Stimulated activated CD8-positive, alpha-beta memory T cell treated with anti-CD3 and anti-CD28 coated beads, Interleukin-12 subunit alpha, Interleukin-12 subunit beta, amount 100 ng/mL, for 24 hours (primary cell): ENCODE results near the gene DDX11.
"Not testable (repeated sequence)": the region's sequence is repeated elsewhere in the genome, so short reads cannot be mapped to it uniquely, and the experiment has no call there.

Experiments
- DNase-seq: peaks from one replicate; pipeline ENCODE4 v3.0.0-alpha.2; 2020; ENCODE audit errors: extremely low read depth

Gene DDX11

DNA sequence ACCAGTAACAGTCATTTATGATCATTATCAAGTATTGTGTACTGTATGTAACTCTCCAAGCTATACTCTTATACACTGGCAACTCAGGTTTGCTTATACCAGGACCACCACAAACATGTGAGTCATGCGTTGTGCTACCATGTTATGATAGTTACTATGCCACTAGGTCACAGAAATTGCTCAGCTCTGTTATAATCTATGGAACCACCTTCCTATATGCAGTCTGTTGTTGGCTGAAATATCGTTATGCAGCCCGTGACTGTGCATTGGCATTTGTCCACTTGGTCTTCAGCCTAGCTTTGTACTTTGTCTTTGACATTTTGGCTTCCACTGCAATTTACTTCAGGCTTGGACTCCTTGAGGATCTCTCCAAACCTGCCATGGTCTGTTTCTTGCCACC is 7.5 kb upstream of the DDX11 start:
- not testable (repeated sequence) for DNase-seq

DNA sequence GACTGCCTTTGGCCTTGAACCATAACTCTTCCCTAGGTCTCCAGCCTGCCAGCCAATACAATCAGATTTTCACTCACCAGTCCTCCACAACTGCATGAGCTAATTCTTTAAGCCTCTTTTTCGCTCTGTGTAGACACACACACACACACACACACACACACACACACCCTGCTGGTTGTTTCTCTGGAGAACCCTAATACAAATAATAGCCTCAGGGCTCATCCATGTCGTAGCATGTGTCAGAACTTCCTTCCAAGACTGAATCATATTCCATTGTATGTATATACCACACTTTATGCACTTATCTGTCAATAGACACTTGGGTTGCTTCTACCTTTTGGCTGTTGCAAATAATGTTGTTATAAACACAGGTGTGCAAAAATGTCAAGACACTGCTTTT is 6.0 kb upstream of the DDX11 start:
- DNase-seq = not testable (repeated sequence)

DNA sequence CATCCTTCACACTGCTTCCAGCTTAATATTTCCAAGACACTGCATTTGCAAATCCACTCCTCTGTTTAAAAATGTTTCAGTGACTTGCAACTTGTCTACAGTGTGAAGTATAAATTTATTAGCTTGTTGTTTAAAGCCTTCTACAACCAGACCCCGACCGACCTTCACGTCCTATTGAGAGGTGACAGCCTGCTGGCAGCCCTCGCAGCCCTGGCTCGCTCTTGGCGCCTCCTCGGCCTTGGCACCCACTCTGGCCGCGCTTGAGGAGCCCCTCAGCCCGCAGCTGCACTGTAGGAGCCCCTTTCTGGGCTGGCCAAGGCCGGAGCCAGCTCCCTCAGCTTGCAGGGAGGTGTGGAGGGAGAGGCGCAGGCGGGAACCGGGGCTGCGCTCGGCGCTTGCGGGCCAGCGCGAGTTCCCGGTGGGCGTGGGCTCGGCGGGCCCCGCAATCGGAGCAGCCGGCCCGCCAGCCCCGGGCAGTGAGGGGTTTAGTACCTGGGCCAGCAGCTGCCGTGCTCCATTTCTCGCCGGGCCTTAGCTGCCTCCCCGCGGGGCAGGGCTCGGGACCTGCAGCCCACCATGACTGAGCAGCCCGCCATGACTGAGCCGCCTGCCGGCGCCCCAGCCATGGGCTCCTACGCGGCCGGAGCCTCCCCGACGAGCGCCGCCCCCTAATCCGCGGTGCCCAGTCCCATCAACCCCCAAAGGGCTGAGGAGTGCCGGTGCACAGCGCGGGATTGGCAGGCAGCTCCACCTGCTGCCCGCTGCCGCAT is 2.5 kb upstream of the DDX11 start:
- DNase-seq = not testable (repeated sequence)

DNA sequence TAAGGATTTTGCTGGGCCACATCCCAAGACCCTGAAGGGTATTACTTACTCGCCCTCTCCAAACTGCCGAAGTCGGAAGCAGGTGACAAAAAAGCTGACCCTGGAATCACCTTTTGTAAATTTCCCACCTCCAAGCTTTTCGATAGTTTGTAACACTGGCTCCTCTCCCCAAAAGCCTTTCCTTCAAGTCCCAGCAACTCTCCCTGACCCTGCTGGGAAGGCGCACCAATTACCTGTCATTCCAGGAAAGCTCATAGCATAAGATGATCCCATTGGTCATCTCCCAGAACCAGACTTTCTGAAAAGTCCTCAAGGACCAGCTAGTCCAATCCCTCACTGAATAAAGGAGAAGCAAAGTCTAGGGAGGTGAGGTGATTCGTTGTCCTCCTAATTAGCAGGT is 698 bp upstream of the DDX11 start:
- not testable (repeated sequence) for DNase-seq

DNA sequence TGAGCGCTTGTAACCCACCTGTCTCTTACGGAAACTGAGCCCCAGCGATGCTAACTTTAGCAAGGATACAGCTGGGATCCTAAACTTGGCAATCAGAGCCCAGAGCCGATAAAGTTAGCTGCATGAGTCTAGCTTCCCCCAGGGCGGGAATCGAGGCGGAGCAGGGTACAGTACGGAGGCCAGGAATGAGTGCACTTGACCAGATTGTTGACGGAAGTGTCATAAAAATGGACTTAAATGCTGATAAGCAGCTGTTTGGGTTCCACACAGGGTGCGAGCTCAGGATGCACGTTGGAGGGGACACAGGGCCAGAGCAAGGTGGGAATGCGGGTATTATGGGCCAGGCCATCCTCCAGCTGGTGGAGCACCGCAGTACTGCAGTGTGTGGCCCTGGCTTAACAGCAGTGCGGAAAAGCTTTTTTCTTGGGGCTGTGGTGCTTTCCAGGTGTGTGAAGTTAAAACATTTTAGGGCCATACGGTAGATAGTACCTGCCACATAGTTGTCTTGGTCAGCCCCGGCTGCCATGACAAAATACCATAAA is 744 bp downstream of the DDX11 start:
- not testable (repeated sequence) for DNase-seq

DNA sequence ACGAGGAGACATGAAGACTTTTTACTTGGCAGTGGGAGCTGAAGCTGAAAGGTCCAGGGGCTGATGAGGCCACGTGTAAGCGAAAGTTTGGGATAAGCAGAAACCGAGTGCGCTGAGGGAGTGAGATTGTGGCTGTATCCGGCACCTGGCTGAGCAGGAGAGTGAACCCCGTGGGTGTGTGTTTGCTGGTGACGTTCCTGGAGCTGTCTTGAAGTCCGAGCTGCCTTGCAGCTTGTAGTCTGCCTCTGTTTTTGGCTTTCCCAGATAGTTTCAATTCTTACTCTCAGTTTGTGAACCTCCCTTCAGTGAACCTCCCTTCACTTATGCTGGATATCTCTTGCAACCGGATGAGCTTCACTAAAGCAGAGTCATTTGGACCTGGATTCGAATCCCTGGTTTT is 2.5 kb downstream of the DDX11 start:
- DNase-seq = not testable (repeated sequence)

DNA sequence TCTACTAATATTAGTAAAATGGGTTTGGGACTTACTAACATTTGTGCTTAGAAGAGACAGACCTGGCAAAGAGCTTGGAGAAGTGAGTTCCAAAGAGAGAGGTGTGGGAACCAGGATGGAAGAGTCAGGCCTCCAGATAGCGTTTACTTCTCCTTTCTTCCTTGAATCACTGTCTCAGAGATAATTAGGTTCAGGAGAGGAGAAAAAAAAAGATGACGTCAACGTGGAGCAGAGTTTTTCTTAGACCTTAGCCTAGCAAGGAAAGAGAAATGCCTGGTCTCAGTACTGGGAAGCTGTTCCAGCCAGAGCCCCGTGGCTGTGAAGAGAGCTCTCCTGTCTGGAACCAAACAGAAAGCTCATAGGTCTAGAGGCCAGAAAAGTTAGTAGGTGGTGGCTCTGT is 3.4 kb downstream of the DDX11 start:
- not testable (repeated sequence) for DNase-seq

DNA sequence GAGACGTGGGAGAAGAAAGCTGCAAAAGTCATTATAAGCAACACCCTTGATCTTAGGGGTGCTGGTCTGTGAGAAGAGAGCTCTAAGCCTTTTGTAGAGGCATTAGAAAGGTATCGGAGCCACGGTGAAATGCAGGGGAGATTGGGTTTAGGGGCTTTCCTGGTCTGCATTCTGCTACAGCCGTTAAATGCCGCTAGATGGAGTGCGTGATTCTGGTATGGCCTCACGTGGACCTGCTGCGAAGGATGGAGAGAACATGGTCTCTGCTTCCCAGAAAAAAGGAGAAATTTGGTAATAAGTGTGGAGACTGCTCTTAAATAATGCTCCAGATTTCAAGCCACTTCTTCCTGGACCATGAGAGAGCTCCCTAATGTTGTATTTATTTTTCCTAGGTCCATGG is 4.3 kb downstream of the DDX11 start:
- DNase-seq = not testable (repeated sequence)

DNA sequence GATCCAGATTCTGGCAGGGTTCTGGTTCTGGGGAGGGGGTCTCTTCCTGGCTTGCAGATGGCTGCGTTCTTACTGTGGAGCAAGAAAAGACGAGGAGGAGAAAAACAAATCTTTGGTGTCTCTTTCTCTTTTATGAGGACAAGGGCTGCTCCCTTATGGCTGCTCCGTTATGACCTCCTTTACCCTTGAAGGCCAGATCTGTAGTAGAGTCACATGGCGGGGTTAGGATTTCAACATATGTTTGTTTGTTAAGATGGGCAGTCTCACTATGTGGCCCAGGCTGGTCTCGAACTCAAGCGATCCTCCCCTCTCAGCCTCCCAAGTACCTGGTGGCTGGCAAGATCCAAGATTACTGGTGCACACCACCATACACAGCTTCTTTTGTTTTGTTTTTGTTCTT is 5.8 kb downstream of the DDX11 start:
- DNase-seq = not testable (repeated sequence)

DNA sequence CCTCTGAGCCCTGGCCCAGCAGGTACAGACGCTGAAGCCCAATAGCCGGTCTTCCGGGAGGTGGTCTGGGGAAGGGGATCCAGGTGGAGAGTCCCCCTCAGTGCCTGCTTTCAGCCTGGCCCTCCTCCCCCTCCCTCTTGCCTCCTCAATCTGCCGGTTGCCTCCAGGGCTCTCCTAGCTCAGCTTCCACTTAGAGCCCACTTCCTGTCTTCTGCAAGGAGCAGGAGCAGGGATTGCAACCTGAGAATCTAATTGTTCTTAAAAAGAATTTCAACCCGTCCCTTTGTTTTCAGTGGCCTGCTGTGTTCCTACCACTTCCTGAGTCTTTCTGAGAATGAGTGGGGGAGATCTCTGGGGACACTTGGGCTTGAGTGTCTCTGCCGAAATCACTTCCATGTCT is 6.6 kb downstream of the DDX11 start:
- not testable (repeated sequence) for DNase-seq

DNA sequence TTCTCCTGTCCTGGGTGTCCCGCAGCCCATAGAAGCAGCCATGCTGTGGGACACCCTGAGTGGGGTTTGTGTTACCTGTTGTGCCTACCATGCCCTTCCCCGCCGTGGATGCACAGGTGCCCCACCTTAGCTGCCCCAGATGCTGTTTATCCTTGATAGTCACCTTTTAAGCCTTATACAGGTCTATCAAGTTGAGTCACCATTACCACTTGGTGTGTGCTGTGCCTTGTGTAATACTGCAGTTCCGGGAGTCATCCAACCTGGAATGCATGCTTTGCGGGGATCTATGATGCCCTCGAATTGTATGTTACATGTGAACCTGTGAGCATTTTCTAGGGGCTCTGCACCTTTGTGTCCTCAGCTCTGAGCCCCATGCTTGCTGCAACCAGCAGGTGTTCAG is 7.6 kb downstream of the DDX11 start:
- not testable (repeated sequence) for DNase-seq

DNA sequence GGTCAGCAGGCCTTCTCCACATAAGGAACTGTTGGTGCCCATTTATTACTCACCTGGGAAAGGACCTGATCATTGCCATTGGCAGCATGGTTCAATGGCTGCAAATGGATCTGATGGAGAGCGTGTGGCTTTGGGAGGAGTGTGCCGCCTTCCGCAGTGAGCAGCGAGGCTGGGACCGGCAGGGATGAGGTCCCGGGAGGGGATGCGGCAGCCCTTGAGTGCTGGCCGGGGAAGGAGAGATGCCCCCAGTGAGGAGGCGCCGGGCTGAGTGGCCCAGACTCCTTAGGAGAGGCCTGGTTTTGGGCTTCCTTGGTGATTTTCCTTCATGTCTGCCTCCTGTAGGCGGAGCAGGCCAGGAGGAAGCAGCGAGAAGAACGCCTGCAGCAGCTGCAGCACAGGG is 10.6 kb downstream of the DDX11 start:
- DNase-seq = not testable (repeated sequence)

DNA sequence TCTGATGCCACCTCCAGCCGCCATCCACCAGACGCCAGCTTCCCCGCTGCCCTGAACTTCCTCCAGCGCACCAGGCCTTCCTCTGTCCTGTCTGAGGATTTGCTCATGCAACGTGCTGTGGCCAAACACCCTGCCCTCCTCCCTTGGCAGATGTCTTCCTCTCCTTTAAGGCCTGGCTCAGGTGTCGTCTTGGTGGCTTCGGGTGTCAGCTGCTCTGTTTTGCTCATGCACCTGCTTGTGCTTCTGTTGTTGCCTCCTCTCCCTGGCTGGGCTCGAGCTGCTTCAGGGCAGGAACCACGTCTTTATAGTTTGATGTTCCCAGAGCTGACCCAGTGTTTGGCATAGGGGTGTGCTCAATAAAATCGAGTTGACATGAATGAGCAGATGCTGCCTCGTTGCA is 12.4 kb downstream of the DDX11 start:
- DNase-seq = not testable (repeated sequence)

DNA sequence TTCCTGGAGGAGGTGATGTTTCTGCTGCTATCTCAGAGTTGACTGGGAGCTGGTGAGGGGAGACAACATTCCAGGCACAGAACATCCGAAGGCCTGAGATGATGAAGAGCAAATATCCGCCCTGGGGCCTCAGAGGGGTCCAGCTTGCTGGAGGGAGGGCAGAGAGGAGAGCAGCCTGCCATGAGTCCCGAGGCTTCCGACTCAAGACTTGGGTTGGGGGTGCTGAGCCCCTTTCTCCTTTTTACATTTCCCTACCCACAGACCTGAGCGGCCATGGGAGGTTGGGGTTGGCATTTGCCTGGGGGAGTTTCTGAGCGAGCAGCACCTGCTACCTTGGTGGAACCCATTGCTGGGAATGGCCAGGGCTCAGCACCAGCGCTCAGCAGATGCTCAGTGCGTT is 13.8 kb downstream of the DDX11 start:
- not testable (repeated sequence) for DNase-seq

DNA sequence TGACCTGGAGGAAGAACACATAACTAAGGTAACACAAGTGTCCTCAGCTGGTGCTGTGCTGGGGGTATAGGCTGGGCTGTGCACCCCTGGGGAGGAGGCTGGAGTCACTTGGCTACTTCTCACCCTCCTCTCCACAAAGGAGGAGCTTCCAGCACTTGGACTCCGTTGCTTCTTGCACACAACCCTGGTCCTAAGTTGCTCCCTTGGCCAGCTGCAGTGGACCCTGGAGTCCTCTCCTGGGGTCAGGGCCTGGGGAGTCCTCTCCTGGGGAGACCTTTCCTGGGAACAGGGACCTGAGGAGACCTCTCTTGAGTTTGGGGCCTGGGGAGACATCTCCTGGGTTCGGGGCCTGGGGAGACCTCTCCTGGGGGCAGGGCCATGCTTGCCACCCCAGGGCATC is 14.3 kb downstream of the DDX11 start:
- DNase-seq = not testable (repeated sequence)

DNA sequence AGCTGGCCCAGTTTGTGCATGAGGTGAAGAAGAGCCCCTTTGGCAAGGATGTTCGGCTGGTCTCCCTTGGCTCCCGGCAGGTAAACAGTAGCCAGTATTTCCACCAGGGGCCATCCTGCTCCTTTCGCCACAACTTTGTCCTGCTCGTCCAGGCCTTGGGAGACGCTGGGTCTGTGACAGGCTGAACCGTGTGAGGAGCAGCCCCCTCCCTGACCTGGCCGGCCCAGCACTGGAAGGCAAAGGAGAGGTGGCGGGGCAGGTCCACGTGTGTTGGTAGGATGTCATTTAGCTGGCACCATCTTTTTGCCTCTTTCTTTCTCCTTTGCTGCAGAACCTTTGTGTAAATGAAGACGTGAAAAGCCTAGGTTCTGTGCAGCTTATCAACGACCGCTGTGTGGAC is 15.4 kb downstream of the DDX11 start:
- DNase-seq = no peak

DNA sequence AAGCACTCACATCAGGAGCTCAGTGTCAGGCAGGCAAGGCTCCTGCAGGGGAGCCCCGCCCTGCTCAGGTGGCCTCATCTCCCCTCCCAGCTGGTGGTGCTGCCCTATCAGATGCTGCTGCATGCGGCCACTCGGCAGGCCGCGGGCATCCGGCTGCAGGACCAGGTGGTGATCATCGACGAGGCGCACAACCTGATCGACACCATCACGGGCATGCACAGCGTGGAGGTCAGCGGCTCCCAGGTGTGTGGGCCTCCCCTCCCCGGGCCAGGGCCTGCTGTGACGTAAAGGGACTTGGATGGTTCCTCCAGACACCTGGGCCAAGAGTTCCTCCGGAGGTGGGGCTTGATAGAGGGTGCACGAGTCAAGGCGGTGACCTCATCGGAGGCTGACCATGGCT is 18.0 kb downstream of the DDX11 start:
- DNase-seq = not testable (repeated sequence)

DNA sequence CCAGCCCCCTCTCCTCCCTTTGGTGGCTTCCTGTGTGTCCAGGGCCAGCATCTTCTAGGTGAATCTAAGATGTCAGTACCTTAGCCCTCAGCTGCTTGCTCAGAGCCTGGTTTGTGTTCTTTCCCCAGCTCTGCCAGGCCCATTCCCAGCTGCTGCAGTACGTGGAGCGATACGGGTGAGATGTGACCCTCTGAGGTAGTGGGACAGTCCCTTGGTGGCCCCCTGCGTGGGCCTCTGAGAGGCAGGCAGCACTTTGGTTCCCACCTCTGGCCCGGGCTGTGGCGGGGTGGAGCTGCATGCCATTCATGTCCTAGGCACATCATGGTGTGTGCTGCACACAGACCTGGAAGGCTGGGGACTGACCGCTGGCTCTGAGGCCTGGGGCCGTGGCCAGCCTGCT is 19.1 kb downstream of the DDX11 start:
- not testable (repeated sequence) for DNase-seq

DNA sequence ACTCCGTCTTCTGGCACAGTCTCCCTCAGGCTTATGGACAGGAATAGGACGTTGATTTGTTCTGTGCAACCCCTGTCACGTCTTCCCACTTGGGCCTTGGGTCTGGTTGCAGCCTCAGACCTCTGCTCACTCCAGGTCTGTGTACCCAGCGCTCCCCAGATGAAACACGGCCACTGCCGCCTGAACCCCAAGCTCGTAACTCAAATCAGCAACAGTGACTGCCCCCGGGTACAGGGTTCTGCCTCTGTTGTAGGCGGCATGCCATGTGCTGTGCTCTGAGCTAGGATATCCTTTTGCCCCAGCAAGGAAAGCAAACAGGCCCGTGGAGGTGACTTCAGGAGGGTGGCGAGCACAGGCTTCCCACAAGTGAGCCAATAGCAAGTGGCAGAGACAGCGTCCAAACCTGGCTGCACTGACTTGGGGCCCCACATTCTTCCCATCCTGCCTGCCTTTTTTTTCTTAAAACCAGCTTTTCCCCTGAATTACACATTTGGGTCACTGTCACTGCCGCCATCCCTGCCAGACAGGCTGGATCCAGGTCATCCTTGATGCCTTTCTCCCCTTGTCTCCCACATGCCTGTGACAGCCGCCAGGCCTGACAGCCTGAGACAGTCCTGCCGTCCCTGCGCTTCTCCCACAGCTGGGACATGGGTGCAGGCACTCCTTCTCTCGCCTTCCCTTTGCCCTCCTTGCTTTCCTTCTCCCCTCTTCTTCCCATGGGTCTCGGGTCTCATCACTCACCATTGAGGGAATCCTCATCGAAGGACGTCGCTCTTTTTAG is 21.6 kb downstream of the DDX11 start:
- not testable (repeated sequence) for DNase-seq

DNA sequence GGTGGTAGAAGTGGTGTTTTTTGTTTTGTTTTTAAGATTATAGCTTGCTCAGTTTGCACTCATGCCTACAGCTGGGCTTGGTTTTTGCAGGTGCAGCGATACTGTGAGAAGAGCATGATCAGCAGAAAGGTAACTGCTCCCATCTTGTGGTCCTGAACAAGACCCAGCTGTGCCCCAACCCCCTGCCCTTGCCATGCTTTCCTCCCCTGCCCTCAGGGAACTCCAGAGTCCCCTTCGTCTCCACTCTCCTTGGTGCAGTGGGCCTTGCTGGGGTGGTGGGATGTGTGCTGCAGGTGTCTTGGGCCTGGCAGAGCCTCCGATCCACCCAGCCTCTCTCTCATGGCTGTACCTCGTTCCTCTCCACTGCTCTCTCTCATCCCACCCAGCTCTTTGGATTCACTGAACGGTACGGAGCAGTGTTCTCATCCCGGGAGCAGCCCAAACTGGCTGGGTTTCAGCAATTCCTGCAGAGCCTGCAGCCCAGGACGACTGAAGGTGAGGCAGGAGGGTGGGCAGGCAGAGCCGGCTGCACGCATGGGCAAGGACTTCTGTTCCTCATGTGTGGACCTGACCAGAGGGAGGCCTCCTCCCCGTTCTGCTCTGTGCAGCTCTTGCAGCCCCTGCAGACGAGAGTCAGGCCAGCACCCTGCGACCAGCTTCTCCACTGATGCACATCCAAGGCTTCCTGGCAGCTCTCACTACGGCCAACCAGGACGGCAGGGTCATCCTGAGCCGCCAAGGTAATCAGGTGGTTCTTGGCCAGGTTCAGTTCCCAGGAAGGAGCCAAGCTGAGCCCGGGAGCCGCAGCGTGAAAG is 22.8 kb downstream of the DDX11 start:
- not testable (repeated sequence) for DNase-seq

DNA sequence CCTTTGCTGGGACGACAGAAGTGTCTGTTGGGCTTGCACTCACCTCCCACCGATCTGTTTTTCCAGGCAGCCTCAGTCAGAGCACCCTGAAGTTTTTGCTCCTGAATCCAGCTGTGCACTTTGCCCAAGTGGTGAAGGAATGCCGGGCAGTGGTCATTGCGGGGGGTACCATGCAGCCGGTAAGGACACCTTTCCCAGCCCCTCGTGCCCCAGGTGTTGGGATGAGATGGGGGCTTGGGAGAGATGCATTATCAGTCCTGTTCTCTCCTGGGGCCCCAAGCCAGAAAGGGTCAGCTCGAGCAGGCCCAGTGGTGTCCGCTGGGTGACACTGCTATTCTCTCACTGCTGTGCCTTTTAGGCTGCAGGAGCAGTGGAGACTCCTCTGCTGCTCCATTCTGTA is 24.2 kb downstream of the DDX11 start:
- not testable (repeated sequence) for DNase-seq

DNA sequence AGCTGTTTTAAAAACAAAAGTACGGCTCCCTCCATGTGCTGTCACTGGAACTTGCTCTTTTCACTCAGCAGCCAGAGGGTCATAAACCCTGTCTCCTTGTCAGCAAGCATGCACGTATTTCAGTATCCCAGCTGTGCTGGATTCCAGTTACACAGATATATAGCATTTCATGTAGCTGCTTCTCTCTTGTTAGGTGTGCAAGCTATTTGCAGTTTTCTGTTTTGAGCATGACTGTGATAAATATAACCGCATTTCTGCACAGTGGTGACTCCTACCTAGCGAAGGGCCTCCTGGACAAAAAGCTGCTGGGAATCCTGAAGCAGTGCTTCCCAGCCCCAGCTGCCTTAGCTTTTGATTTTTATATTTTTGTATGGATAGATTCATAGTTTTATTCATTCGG is 24.7 kb downstream of the DDX11 start:
- DNase-seq = not testable (repeated sequence)
